GM21619 (cell line): ENCODE results near the gene KCNT2.
A peak's percentile ranks its signal among the peaks of the same experiment; 100 is the strongest.

Experiments
- ATAC-seq: cut with Tn5 transposase; IDR thresholded peaks from one replicate; pipeline ENCODE4 v1.9.1; 2021; ENCODE audit not compliant: unreplicated experiment

KCNT2 gene

GRCh38 chr1:196401891-196402290 lies 206.3 kb downstream of the KCNT2 start:
- ATAC-seq, result no peak

GRCh38 chr1:196401452-196401833 lies 206.8 kb downstream of the KCNT2 start:
- no peak for ATAC-seq

GRCh38 chr1:196400478-196401451 lies 207.5 kb downstream of the KCNT2 start:
- no peak for ATAC-seq

GRCh38 chr1:196399713-196400112 lies 208.5 kb downstream of the KCNT2 start:
- no peak for ATAC-seq

- no peak for ATAC-seq
Observed at GRCh38 chr1:196393742-196394141, 214.5 kb downstream of the KCNT2 start.

GRCh38 chr1:196393282-196393681 lies 215.0 kb downstream of the KCNT2 start:
- no peak for ATAC-seq

GRCh38 chr1:196387766-196388165 lies 220.5 kb downstream of the KCNT2 start:
- no peak for ATAC-seq

GRCh38 chr1:196385109-196385508 lies 223.1 kb downstream of the KCNT2 start:
- no peak for ATAC-seq

GRCh38 chr1:196382383-196382782 lies 225.9 kb downstream of the KCNT2 start:
- no peak for ATAC-seq

- ATAC-seq, result peak; percentile 52
Observed at GRCh38 chr1:196381544-196381943, 226.7 kb downstream of the KCNT2 start.

GRCh38 chr1:196380316-196380715 lies 227.9 kb downstream of the KCNT2 start:
- no peak for ATAC-seq

- no peak for ATAC-seq
Observed at GRCh38 chr1:196377811-196378210, 230.4 kb downstream of the KCNT2 start.

GRCh38 chr1:196376630-196377328 lies 231.5 kb downstream of the KCNT2 start:
- no peak for ATAC-seq

GRCh38 chr1:196373798-196374197 lies 234.4 kb downstream of the KCNT2 start:
- no peak for ATAC-seq

GRCh38 chr1:196372896-196373536 lies 235.2 kb downstream of the KCNT2 start:
- peak; percentile 81 for ATAC-seq

- no peak for ATAC-seq
Observed at GRCh38 chr1:196367838-196368237, 240.4 kb downstream of the KCNT2 start.

GRCh38 chr1:196366817-196367495 lies 241.3 kb downstream of the KCNT2 start:
- no peak for ATAC-seq

- ATAC-seq, result no peak
Observed at GRCh38 chr1:196361112-196361714, 247.0 kb downstream of the KCNT2 start.

GRCh38 chr1:196357913-196358312 lies 250.3 kb downstream of the KCNT2 start:
- ATAC-seq, result no peak

GRCh38 chr1:196355206-196355786 lies 252.9 kb downstream of the KCNT2 start:
- no peak for ATAC-seq
